Loucy (cell line): ENCODE data around the gene MACF1.

Experiments
- CTCF ChIP-seq: fragments of 200-600 bp; sonication (generic); conservative IDR thresholded peaks from 2 replicates; pipeline ENCODE4 v1.5.1; 2014; ENCODE audit warnings: mild to moderate bottlenecking, antibody characterized with exemption, low read length
- EZH2phosphoT487 ChIP-seq: fragments of 200-600 bp; IDR thresholded peaks from 2 replicates; pipeline ENCODE4 v1.6.1; 2018; ENCODE audit warnings: antibody characterized with exemption, mild to moderate bottlenecking, moderate library complexity, borderline replicate concordance

- TF ChIP-seq CTCF, result no peak
- no peak for TF ChIP-seq EZH2phosphoT487
Measured at GRCh38 chr1:39288735-39289465, 84.4 kb downstream of the MACF1 start.
